ENCODE results near the gene SNX1. TPM values are rescaled to one million over a fixed set of nuclear protein-coding genes. Genes with fewer than 3 reads are reported as not detected.

The SNX1 gene
- total and polyA plus RNA-seq, 2 of the 13 experiments (the other 11 are each of a cell fraction or from before 2014, with no cell fraction given), result 29.3 to 60.1 TPM

DNA sequence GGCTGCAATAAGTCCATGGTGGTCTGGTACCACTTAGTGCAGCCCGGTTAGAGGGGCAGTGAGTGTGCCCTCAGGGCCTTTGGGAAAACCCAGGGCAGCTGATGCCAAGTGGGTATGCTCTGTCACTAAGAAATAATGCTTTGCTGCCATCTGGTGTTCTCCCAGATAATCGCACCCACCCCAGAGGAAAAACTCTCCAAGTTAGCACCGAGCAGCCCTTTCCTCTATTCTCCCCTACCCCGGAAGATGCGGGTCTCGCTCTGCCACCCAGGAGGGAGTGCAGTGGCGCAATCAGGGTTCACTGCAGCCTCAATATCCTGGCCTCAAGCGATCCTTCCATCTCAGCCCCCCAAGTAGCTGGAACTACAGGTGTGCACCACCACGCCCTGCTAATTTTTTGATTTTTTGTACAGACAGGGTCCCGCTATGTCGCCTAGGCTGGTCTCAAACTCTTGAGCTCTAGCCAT, 28.2 kb upstream of the SNX1 start (continued):
- TF ChIP-seq, protein P1, sequence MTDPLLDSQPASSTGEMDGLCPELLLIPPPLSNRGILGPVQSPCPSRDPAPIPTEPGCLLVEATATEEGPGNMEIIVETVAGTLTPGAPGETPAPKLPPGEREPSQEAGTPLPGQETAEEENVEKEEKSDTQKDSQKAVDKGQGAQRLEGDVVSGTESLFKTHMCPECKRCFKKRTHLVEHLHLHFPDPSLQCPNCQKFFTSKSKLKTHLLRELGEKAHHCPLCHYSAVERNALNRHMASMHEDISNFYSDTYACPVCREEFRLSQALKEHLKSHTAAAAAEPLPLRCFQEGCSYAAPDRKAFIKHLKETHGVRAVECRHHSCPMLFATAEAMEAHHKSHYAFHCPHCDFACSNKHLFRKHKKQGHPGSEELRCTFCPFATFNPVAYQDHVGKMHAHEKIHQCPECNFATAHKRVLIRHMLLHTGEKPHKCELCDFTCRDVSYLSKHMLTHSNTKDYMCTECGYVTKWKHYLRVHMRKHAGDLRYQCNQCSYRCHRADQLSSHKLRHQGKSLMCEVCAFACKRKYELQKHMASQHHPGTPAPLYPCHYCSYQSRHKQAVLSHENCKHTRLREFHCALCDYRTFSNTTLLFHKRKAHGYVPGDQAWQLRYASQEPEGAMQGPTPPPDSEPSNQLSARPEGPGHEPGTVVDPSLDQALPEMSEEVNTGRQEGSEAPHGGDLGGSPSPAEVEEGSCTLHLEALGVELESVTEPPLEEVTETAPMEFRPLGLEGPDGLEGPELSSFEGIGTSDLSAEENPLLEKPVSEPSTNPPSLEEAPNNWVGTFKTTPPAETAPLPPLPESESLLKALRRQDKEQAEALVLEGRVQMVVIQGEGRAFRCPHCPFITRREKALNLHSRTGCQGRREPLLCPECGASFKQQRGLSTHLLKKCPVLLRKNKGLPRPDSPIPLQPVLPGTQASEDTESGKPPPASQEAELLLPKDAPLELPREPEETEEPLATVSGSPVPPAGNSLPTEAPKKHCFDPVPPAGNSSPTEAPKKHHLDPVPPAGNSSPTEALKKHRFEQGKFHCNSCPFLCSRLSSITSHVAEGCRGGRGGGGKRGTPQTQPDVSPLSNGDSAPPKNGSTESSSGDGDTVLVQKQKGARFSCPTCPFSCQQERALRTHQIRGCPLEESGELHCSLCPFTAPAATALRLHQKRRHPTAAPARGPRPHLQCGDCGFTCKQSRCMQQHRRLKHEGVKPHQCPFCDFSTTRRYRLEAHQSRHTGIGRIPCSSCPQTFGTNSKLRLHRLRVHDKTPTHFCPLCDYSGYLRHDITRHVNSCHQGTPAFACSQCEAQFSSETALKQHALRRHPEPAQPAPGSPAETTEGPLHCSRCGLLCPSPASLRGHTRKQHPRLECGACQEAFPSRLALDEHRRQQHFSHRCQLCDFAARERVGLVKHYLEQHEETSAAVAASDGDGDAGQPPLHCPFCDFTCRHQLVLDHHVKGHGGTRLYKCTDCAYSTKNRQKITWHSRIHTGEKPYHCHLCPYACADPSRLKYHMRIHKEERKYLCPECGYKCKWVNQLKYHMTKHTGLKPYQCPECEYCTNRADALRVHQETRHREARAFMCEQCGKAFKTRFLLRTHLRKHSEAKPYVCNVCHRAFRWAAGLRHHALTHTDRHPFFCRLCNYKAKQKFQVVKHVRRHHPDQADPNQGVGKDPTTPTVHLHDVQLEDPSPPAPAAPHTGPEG (CRISPR knock-in tag; IDR thresholded peaks at IDR 0.05), result no peak
- TF ChIP-seq PHF21A (CRISPR knock-in tag; IDR thresholded peaks at IDR 0.05), result 0 out of 2 replicates have a peak, but pooled peaks have one; percentile 10

DNA sequence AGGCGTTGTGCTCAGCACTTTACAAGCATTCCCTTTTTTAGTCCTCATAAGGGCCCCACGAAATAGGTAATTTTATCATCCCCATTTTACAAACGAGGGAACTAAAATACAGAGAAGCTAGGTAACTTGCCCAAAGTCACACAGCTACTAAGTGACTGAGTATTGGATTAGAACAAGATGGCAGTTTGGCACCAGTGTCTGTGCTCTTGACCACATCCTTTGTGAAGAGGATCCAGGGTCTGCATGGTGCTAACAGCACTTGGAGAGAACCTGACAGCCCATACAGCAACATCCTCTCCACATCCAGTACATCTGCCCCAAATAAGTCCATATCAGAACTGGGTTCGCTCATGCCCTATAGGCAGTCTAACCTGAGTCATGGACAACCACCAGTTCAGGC, 27.6 kb upstream of the SNX1 start:
- ChIA-PET CTCF (ENCODE audit: low intra/inter-chr PET ratio, low total read pairs) (interaction anchor here (1.3 to 3.8 kb wide), 6 partner anchors 21 to 458 kb away, joined by 3 to 31 read pairs (median 4); no protein-coding TSS in a partner anchor), POLR2A (interaction anchor here (1.2 kb wide), 1 partner anchor 316 kb away, joined by 3 read pairs; no protein-coding TSS in a partner anchor)
- no TSS peak for BruUV-seq (replicated peaks)
- FAIRE-seq (no peak), DNase-seq (ENCODE audit: low spot score) (no peak), ATAC-seq (no peak)
- Histone ChIP-seq H3K9me3 (ENCODE audit: low read length) (no peaks in the 10 kb centered on the region), H3K27me3 (ENCODE audit: control insufficient read depth in 1 of 2, insufficient read depth in 2 of 2, low read length in 2 of 2) (no peaks in the 10 kb centered on the region), H3K9ac (ENCODE audit: insufficient read depth, low read depth, low read length) (no peak overlapping the region), H4K20me1 (ENCODE audit: insufficient read depth, low read length) (no peaks in the 10 kb centered on the region), H2AFZ (ENCODE audit: low read length) (no peak overlapping the region), H3K79me2 (ENCODE audit: insufficient read depth, low read length) (no peaks in the 10 kb centered on the region), H3K27ac (ENCODE audit: extremely low read length, insufficient read depth, low read length) (no peak overlapping the region), H3K4me3 (replicated peaks in 1 of 3; ENCODE audit: insufficient read depth in 1 of 3, low read depth in 2 of 3, low read length in 3 of 3) (no peak overlapping the region), H3K4me1 (ENCODE audit: insufficient read depth, low read length) (peaks cover 48% of the 10 kb centered on the region), H3K36me3 (replicated peaks in 1 of 2; ENCODE audit: control insufficient read depth in 1 of 2, insufficient read depth in 2 of 2, low read length in 2 of 2) (peaks cover 3 to 4% of the 10 kb centered on the region in 2 experiments; a peak in 2 of 5 replicates), H3K4me2 (ENCODE audit: low read depth, low read length) (no peak overlapping the region)
- in situ Hi-C loops (cut with HindIII; ENCODE audit: extremely low pct_ligation_motif_present, low pct_unique_long_range_greater_than_20kb) (loop anchor here (5.0 kb wide), 2 partner anchors 316 to 456 kb away; no protein-coding TSS in a partner anchor), intact Hi-C loops (cut with micrococcal nuclease; ENCODE audit: unreplicated experiment) (loop anchor here (5.0 kb wide), 2 partner anchors 121 to 456 kb away; no protein-coding TSS in a partner anchor)
- WGBS (ENCODE audit: low lambda C conversion rate), result 48% methylated on average over 4 of the region's 4 CpGs
- TF ChIP-seq TSC22D2 (CRISPR knock-in tag; IDR thresholded peaks at IDR 0.05; ENCODE audit: borderline replicate concordance) (no peak), ZNF703 (CRISPR knock-in tag; IDR thresholded peaks at IDR 0.05; ENCODE audit: borderline replicate concordance) (no peak), KLF13 (CRISPR knock-in tag; IDR thresholded peaks at IDR 0.05) (no peak), ZNF75D (CRISPR knock-in tag; IDR thresholded peaks at IDR 0.05; ENCODE audit: borderline replicate concordance) (no peak), CEBPB (IDR thresholded peaks at IDR 0.05; ENCODE audit: borderline replicate concordance, low read depth, low read length) (no peak), CBX2 (IDR thresholded peaks at IDR 0.05; ENCODE audit: low read depth, low read length) (no peak), CBX2 (CRISPR knock-in tag; IDR thresholded peaks at IDR 0.05; ENCODE audit: low read depth) (no peak), GATAD2A (CRISPR knock-in tag; IDR thresholded peaks at IDR 0.05) (no peak), EEA1 (CRISPR knock-in tag; IDR thresholded peaks at IDR 0.05; ENCODE audit: borderline replicate concordance) (no peak)
- TF ChIP-seq, protein P2, sequence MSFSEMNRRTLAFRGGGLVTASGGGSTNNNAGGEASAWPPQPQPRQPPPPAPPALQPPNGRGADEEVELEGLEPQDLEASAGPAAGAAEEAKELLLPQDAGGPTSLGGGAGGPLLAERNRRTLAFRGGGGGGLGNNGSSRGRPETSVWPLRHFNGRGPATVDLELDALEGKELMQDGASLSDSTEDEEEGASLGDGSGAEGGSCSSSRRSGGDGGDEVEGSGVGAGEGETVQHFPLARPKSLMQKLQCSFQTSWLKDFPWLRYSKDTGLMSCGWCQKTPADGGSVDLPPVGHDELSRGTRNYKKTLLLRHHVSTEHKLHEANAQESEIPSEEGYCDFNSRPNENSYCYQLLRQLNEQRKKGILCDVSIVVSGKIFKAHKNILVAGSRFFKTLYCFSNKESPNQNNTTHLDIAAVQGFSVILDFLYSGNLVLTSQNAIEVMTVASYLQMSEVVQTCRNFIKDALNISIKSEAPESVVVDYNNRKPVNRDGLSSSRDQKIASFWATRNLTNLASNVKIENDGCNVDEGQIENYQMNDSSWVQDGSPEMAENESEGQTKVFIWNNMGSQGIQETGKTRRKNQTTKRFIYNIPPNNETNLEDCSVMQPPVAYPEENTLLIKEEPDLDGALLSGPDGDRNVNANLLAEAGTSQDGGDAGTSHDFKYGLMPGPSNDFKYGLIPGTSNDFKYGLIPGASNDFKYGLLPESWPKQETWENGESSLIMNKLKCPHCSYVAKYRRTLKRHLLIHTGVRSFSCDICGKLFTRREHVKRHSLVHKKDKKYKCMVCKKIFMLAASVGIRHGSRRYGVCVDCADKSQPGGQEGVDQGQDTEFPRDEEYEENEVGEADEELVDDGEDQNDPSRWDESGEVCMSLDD (CRISPR knock-in tag; IDR thresholded peaks at IDR 0.05; ENCODE audit: borderline replicate concordance), result no peak

Data from HepG2 (cell line).